Islet of Langerhans (tissue), 1 donor: ENCODE data around the gene NDE1.
"Not testable (repeated sequence)": the region's sequence is repeated elsewhere in the genome, so short reads cannot be mapped to it uniquely, and the experiment has no call there.

Experiments used
- FAIRE-seq: peaks from one replicate; lab custom pipeline; 2011; peaks lifted over from hg19 to GRCh38; lab: Jason Lieb, UNC

NDE1 gene

GRCh38 chr16:15701367-15701766 lies 51.3 kb downstream of the NDE1 start:
- FAIRE-seq: no peak

- no peak for FAIRE-seq
Observed at GRCh38 chr16:15701975-15702970, 52.2 kb downstream of the NDE1 start.

- no peak for FAIRE-seq
Observed at GRCh38 chr16:15703029-15703736, 53.1 kb downstream of the NDE1 start.

- no peak for FAIRE-seq
Observed at GRCh38 chr16:15704545-15704987, 54.5 kb downstream of the NDE1 start.

- FAIRE-seq: no peak
Observed at GRCh38 chr16:15705064-15705565, 55.1 kb downstream of the NDE1 start.

GRCh38 chr16:15707332-15707731 lies 57.3 kb downstream of the NDE1 start:
- no peak for FAIRE-seq

- FAIRE-seq: no peak
Observed at GRCh38 chr16:15708096-15708495, 58.1 kb downstream of the NDE1 start.

- FAIRE-seq: no peak
Observed at GRCh38 chr16:15708997-15709396, 59.0 kb downstream of the NDE1 start.

GRCh38 chr16:15714393-15715172 lies 64.5 kb downstream of the NDE1 start:
- FAIRE-seq: no peak

GRCh38 chr16:15715221-15715620 lies 65.2 kb downstream of the NDE1 start:
- no peak for FAIRE-seq

GRCh38 chr16:15716694-15717447 lies 66.8 kb downstream of the NDE1 start:
- FAIRE-seq: no peak

GRCh38 chr16:15721018-15721417 lies 71.0 kb downstream of the NDE1 start:
- FAIRE-seq: no peak

GRCh38 chr16:15723808-15724207 lies 73.8 kb downstream of the NDE1 start:
- no peak for FAIRE-seq

- FAIRE-seq: no peak
Observed at GRCh38 chr16:15725641-15726240, 75.7 kb downstream of the NDE1 start.

- no peak for FAIRE-seq
Observed at GRCh38 chr16:15726715-15727114, 76.7 kb downstream of the NDE1 start.

GRCh38 chr16:15727697-15728096 lies 77.7 kb downstream of the NDE1 start:
- FAIRE-seq: not testable (repeated sequence)

- no peak for FAIRE-seq
Observed at GRCh38 chr16:15729152-15729551, 79.1 kb downstream of the NDE1 start.

- FAIRE-seq: no peak
Observed at GRCh38 chr16:15732416-15732815, 82.4 kb downstream of the NDE1 start.

- no peak for FAIRE-seq
Observed at GRCh38 chr16:15735610-15736009, 85.6 kb downstream of the NDE1 start.

- no peak for FAIRE-seq
Observed at GRCh38 chr16:15736529-15736928, 86.5 kb downstream of the NDE1 start.

GRCh38 chr16:15737140-15737644 lies 87.1 kb downstream of the NDE1 start:
- no peak for FAIRE-seq
